Loucy (cell line): ENCODE data around the gene SORL1-AS1.

Experiments used
- CTCF ChIP-seq: fragments of 200-600 bp; sonication (generic); conservative IDR thresholded peaks from 2 replicates; pipeline ENCODE4 v1.5.1; 2014; ENCODE audit warnings: mild to moderate bottlenecking, antibody characterized with exemption, low read length
- EZH2phosphoT487 ChIP-seq: fragments of 200-600 bp; IDR thresholded peaks from 2 replicates; pipeline ENCODE4 v1.6.1; 2018; ENCODE audit warnings: antibody characterized with exemption, mild to moderate bottlenecking, moderate library complexity, borderline replicate concordance

- TF ChIP-seq CTCF (no peak), EZH2phosphoT487 (no peak)
These were observed 18.4 kb upstream of the SORL1-AS1 start for GRCh38 chr11:121471167-121471566.
